ENCODE data around the gene IFNA8.

- TF ChIP-seq EP300 (IDR thresholded peaks at IDR 0.05) (no peak), CTCF (IDR thresholded peaks at IDR 0.05) (no peak)
These were observed 6.8 kb downstream of the IFNA8 start for GRCh38 chr9:21415493-21416267.
